ENCODE data around the gene TCEAL3.

- no peak for TF ChIP-seq MAX (IDR thresholded peaks at IDR 0.05)
- no peak for TF ChIP-seq GABPA (IDR thresholded peaks at IDR 0.05; ENCODE audit: borderline replicate concordance, insufficient read depth, low read length)
- TF ChIP-seq CTCF (IDR thresholded peaks at IDR 0.05; ENCODE audit: control extremely low read depth in 1 of 3, insufficient read depth in 1 of 3, low read depth in 1 of 3, low read length in 3 of 3): no peak
- no peak for TF ChIP-seq POLR2A (IDR thresholded peaks at IDR 0.05; ENCODE audit: control extremely low read depth in 1 of 2, low read depth in 2 of 2, low read length in 2 of 2)
- TF ChIP-seq ZNF274 (IDR thresholded peaks at IDR 0.05; ENCODE audit: borderline replicate concordance, extremely low read depth, low read length): no peak
- no peak for TF ChIP-seq SAP30 (IDR thresholded peaks at IDR 0.05; ENCODE audit: insufficient read depth, insufficient replicate concordance, low read length)
- TF ChIP-seq RBBP5 (IDR thresholded peaks at IDR 0.05; ENCODE audit: borderline replicate concordance, low read depth, low read length): no peak
- no peak for TF ChIP-seq YY1 (IDR thresholded peaks at IDR 0.05; ENCODE audit: low read depth, low read length)
- TF ChIP-seq EZH2 (IDR thresholded peaks at IDR 0.05; ENCODE audit: low read depth, low read length, severe bottlenecking): no peak
Observed at GRCh38 chrX:103573202-103573601, 34.6 kb upstream of the TCEAL3 start.
